Left lung (tissue), 10 donors: ENCODE results near the gene AMBRA1. TPM values are rescaled to one million over a fixed set of nuclear protein-coding genes. Genes with fewer than 3 reads are reported as not detected.

Source experiments
- ATAC-seq: fragments of 200-7000 bp; cut with Tn5 transposase; one replicate; pipeline ENCODE4 v1.9.1; 2020; ENCODE audit warnings: moderate library complexity
- DNase-seq, 4 donors: peaks; one replicate each; pipeline ENCODE4 v3.0.0-alpha.2; 2013 to 2020
- H3K27ac ChIP-seq, 2 donors: fragments of 200-600 bp; sonication (generic) in 1 of 2; one replicate each; pipeline versions ENCODE4 v1.5.0 to v1.8.0; 2020 to 2021
- H3K27me3 ChIP-seq, 2 donors: fragments of 200-600 bp; sonication (generic) in 1 of 2; one replicate each; pipeline versions ENCODE4 v1.5.0 to v1.8.0; 2020 to 2021
- H3K36me3 ChIP-seq, 2 donors: fragments of 200-600 bp; sonication (generic) in 1 of 2; one replicate each; pipeline versions ENCODE4 v1.5.0 to v1.8.0; 2020 to 2021
- H3K4me1 ChIP-seq, 2 donors: fragments of 200-600 bp; one replicate each; pipeline ENCODE4 v1.8.0; 2021
- H3K4me3 ChIP-seq, 2 donors: fragments of 200-600 bp; sonication (generic) in 1 of 2; one replicate each; pipeline versions ENCODE4 v1.5.0 to v1.8.0; 2020 to 2021; ENCODE audit warnings: mild to moderate bottlenecking in 1 of 2
- H3K9me3 ChIP-seq, 2 donors: fragments of 200-600 bp; sonication (generic) in 1 of 2; one replicate each; pipeline versions ENCODE4 v1.5.0 to v1.8.0; 2020 to 2021
- intact Hi-C, 2 donors: fragments of 100-400 bp; cut with DNase I; formaldehyde crosslinking; loops; one replicate each; pipeline versions ENCODE4 v1.11.2 to v1.14.2; 2022
- polyA plus RNA-seq, 6 donors: library from polyadenylated mRNA; unstranded; fragments of 120-200 nt; gene quantifications; one replicate each; pipeline ENCODE4 v1.2.1, GENCODE V29; 2013; ENCODE audit not compliant: insufficient read length in 6 of 6
- total RNA-seq, 2 donors: library from RNA; stranded (reverse); fragmentation: NEBNext Ultra II Directional; extraction: Animal tissue kit (Norgen Biotek cat#: 25700); gene quantifications; one replicate each; pipeline ENCODE4 v1.2.1, GENCODE V29; 2021
- TF ChIP-seq, protein P1 (sequence below), 2 donors: fragments of 200-600 bp; sonication (generic) in 1 of 2; IDR thresholded peaks; one replicate each; pipeline versions ENCODE4 v1.5.0 to v1.8.0; 2021; ENCODE audit warnings: antibody characterized with exemption in 2 of 2
- donor health status: DM: no; HTN: yes; CAD: no.
- donor health status: DM: no; HTN: no; CAD: no.

The AMBRA1 gene
- total and polyA plus RNA-seq, 8 donors: 20.4 to 28.2 (median 23.7) TPM

DNA sequence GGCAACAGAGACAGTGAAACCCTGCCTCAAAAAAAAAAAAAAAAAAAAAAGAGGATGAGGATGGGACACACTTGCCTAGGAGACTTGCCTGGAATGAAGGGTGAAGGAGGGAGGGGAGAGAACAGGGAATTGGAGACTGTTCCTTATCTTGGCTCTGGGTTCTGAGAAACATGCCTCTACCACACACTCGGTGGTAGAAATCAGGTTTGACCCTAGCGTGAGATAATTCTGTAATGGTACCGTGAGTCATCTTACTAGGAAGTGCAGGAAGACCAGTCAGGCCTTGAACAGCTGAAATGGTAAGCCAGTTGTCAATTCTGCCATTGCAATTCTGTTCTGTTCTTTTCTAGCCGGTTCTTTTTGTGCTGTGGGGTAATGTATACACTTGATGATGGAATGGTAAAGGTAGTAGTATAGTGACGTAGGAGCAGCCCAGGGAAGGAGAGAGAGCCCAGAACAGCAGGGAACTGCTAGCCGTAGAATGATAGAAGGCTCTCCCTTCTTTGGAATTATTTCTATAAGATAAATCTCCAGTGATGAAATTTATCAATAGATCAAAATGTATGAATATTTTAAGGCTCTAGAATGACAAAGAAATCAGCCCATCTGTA lies 3.9 kb upstream of the AMBRA1 start:
- TF ChIP-seq, protein P1, sequence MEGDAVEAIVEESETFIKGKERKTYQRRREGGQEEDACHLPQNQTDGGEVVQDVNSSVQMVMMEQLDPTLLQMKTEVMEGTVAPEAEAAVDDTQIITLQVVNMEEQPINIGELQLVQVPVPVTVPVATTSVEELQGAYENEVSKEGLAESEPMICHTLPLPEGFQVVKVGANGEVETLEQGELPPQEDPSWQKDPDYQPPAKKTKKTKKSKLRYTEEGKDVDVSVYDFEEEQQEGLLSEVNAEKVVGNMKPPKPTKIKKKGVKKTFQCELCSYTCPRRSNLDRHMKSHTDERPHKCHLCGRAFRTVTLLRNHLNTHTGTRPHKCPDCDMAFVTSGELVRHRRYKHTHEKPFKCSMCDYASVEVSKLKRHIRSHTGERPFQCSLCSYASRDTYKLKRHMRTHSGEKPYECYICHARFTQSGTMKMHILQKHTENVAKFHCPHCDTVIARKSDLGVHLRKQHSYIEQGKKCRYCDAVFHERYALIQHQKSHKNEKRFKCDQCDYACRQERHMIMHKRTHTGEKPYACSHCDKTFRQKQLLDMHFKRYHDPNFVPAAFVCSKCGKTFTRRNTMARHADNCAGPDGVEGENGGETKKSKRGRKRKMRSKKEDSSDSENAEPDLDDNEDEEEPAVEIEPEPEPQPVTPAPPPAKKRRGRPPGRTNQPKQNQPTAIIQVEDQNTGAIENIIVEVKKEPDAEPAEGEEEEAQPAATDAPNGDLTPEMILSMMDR (IDR thresholded peaks at IDR 0.05): no peak
- H3K36me3 ChIP-seq: peaks cover 0 to 5% of the 10 kb centered on the region in 2 donors
- no peaks in the 10 kb centered on the region for H3K9me3 ChIP-seq
- no peak for ATAC-seq
- no peak for DNase-seq
- no peak overlapping the region for H3K27ac ChIP-seq
- H3K4me1 ChIP-seq: peaks cover under 1 to 13% of the 10 kb centered on the region in 2 donors
- H3K4me3 ChIP-seq: no peak overlapping the region
- H3K27me3 ChIP-seq: no peaks in the 10 kb centered on the region
- intact Hi-C loops: no loop called here

DNA sequence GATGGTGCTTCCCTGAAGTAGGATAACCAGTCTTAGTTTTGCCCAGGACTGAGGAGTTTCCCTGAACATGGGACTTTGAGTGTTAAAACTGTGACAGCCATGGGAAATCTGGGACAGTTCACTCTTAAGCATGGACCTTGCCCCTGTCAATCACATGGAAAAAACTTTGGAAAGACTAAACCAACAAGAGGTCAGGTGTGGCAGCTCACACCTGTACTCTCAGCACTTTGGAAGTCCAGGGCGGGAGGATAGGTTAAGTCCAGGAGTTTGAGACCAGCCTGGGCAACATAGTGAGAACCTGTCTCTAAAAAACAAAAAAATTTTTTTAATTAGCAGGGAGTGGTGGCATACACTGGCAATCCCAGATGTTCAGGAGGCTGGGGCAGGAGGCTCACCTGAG lies 3.3 kb upstream of the AMBRA1 start:
- Histone ChIP-seq H3K9me3 (no peaks in the 10 kb centered on the region), H3K4me3 (no peak overlapping the region), H3K27me3 (no peaks in the 10 kb centered on the region), H3K27ac (no peak overlapping the region), H3K4me1 (peaks cover 6 to 18% of the 10 kb centered on the region in 2 donors), H3K36me3 (no peaks in the 10 kb centered on the region)
- TF ChIP-seq, protein P1 (IDR thresholded peaks at IDR 0.05): no peak
- ATAC-seq: no peak
- DNase-seq: no peak
- intact Hi-C loops: no loop called here

DNA sequence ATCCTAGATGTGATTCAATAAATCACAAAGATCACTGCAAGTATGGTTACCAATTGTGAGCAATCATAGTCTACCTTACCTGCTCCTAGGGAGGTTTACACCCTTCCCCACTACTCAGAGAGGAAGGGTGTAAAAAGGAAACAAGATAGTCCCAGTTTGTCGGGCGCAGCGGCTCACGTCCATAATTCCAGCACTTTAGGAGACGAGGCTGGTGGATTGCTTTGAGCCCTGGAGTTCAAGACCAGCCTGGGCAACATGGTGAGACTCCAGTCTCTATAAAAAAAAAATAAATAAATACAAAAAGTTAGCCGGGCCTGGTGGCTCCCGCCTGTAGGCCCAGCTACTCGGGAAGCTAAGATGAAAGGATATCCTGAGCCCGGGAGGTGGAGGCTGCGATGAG lies 962 bp upstream of the AMBRA1 start:
- Histone ChIP-seq H3K4me1 (peaks cover 17 to 40% of the 10 kb centered on the region in 2 donors), H3K27me3 (no peaks in the 10 kb centered on the region), H3K36me3 (no peaks in the 10 kb centered on the region), H3K9me3 (no peaks in the 10 kb centered on the region), H3K4me3 (no peak overlapping the region), H3K27ac (peak overlapping the region in 1 of 2 donors; percentile 82)
- ATAC-seq (no peak), DNase-seq (no peak)
- TF ChIP-seq, protein P1 (IDR thresholded peaks at IDR 0.05): no peak
- intact Hi-C loops: no loop called here

DNA sequence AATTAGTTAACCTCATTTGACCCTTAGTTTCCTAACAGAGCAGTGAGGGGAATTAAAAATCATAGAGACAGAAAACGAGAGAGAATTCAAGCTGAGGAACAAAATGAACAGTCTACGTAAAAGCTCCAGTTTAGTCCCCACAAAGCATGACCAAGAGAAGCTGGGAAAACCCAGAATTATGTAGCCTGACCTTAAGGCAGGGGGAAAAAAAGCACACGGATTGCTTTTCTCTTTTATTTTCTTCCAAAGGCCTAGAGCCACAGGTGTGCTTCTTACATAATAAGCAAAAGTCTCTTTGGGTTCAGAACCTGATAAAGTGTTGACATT lies 514 bp upstream of the AMBRA1 start:
- ATAC-seq (no peak), DNase-seq (no peak)
- no peaks in the 10 kb centered on the region for H3K36me3 ChIP-seq
- intact Hi-C loops: no loop called here
- TF ChIP-seq, protein P1 (IDR thresholded peaks at IDR 0.05): no peak
- H3K9me3 ChIP-seq: no peaks in the 10 kb centered on the region
- H3K27ac ChIP-seq: peak overlapping the region; percentile 66 to 82
- H3K27me3 ChIP-seq: no peaks in the 10 kb centered on the region
- peak overlapping the region; percentile 78 to 95 for H3K4me3 ChIP-seq
- H3K4me1 ChIP-seq: peaks cover 17 to 44% of the 10 kb centered on the region in 2 donors

DNA sequence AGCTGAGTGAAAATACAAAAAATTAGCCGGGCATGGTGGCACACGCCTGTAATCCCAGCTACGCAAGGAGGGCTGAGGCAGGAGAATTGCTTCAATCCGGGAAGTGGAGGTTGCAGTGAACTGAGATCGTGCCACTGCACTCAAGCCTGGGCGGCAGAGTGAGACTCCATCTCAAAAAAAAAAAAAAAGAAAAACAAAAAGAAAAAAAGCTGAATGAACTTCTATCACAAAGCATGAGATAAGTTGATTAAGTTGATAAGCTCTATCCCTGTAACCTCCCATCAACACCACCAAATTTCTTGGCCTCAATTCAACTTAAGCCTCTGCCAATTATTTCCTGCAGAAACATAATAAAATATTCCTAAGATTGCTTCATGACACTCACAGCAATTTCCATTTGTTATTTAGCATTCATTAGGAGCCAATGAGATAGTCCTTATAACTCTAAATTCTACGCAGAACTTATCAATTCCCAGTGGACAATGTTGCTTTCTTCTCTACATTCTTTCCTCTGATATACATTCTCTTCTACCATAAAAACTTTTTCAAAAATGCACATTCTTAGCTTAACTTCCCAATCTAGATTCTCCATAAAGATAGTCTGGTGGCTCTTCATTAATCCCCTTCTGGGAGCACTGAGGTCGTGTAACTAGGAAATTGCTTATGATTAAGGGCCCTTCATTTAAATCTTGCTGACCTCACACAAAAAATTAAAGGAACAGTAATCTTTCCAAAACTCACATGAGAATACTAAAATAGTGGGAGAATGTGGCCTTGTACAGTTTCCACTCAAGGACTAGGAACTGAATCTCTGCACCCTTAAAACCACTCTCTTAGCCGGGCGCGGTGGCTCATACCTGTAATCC lies 2.9 kb downstream of the AMBRA1 start:
- ATAC-seq (no peak), DNase-seq (no peak)
- H3K4me3 ChIP-seq: peak overlapping the region in 1 of 2 donors; percentile 9
- no peaks in the 10 kb centered on the region for H3K27me3 ChIP-seq
- H3K36me3 ChIP-seq: no peaks in the 10 kb centered on the region
- intact Hi-C loops: no loop called here
- H3K27ac ChIP-seq: peak overlapping the region in 1 of 2 donors; percentile 33
- no peaks in the 10 kb centered on the region for H3K9me3 ChIP-seq
- peaks cover 17 to 50% of the 10 kb centered on the region in 2 donors for H3K4me1 ChIP-seq
- TF ChIP-seq, protein P1 (IDR thresholded peaks at IDR 0.05): no peak
